Measurements from ENCODE around the gene KLRC3.
"Not testable (repeated sequence)": the region's sequence is repeated elsewhere in the genome, so short reads cannot be mapped to it uniquely, and the experiment has no call there.

The KLRC3 gene

DNA sequence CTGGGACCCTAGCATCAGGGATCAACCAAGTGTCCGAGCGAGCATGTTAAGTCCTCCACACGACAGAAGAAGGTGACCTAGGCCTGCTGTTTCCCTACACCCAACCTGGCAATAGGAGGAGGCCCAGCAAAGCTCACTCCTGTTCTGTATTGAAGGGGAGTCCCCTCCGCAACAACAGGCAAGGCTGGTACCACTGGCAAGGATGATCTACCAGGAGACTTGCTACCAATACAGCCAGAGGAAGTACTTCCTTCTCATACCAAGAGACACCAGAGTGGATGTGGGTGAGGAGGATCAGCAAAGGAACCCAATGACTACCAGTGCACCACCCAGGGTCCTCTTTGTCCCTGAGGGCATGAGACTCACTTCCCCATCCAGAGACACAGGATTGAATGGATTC, 27.8 kb upstream of the KLRC3 start:
- H3K4me3 ChIP-seq (ENCODE audit: low read length), result no peak overlapping the region
- DNase-seq (ENCODE audit: low read depth), result no peak
- TF ChIP-seq, protein P1, sequence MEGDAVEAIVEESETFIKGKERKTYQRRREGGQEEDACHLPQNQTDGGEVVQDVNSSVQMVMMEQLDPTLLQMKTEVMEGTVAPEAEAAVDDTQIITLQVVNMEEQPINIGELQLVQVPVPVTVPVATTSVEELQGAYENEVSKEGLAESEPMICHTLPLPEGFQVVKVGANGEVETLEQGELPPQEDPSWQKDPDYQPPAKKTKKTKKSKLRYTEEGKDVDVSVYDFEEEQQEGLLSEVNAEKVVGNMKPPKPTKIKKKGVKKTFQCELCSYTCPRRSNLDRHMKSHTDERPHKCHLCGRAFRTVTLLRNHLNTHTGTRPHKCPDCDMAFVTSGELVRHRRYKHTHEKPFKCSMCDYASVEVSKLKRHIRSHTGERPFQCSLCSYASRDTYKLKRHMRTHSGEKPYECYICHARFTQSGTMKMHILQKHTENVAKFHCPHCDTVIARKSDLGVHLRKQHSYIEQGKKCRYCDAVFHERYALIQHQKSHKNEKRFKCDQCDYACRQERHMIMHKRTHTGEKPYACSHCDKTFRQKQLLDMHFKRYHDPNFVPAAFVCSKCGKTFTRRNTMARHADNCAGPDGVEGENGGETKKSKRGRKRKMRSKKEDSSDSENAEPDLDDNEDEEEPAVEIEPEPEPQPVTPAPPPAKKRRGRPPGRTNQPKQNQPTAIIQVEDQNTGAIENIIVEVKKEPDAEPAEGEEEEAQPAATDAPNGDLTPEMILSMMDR (conservative IDR thresholded peaks at IDR 0.05; ENCODE audit: low read depth, low read length), result no peak

DNA sequence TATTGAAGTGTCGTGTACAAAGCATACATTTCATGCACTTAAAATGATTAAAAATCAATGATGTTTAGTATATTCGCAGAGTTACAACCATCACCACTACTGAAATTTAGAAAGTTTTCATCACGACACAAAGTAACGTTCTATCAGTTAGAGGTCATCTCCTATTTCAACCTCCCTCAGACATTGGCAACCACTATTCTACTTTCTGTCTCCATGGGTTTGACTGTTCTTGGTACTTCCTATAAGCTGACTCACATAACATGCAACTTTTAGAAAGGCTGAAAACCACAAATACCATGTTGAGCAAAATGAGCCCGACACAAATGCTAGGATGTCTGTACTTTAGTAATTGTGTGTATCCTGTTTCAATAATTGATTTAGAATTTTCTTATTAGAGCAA, 25.7 kb upstream of the KLRC3 start:
- not testable (repeated sequence) for DNase-seq (ENCODE audit: low read depth); H3K4me3 ChIP-seq (ENCODE audit: low read length)

DNA sequence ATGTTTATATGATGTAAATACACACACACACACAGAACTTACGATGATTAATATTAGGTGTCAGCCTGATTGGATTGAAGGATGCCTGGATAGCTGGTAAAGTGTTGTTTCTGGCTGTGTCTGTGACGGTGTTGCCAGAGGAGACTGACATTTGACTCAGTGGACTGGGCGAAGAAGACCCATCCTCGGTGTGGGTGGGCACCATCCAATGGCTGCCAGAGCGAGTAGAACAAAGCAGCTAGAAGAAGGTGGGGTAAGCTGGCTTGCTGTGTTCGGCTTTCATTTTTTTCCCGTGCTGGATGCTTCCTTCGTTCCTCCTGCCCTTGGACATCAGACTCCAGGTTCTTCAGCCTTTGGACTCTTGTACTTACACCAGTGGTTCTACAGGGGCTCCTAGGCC, 20.7 kb upstream of the KLRC3 start:
- DNase-seq (ENCODE audit: low read depth); H3K4me3 ChIP-seq (ENCODE audit: low read length): not testable (repeated sequence)

DNA sequence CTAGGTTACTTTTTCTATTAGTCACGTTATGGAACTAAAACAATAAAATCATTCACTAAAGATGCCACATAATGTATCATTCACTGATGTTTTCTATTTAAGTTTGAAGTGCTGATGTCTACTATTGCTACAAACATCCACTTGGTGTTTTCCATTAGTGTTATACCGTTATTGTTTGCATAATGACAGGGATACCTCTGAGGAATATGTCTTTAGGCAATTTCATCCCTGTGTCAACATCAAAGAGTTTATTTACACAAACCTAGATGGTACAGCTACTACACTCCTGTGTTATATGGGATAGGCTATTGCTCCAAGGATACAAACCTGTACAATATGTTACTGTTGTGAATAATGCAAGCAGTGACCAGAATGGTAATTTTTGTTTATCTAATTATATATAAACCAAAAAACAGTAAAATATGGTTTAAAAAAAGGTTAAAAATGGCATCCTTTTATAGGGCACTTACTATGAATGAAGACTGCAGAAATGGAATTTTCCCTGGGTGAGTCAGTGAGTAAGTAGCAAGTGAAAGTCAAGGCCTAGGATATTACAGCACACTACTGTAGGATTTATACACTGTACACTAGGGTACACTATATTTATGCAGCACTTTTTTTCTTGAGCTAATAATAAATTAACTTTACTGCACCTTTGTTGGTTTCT, 19.3 kb upstream of the KLRC3 start:
- DNase-seq (ENCODE audit: low read depth), result not testable (repeated sequence)

DNA sequence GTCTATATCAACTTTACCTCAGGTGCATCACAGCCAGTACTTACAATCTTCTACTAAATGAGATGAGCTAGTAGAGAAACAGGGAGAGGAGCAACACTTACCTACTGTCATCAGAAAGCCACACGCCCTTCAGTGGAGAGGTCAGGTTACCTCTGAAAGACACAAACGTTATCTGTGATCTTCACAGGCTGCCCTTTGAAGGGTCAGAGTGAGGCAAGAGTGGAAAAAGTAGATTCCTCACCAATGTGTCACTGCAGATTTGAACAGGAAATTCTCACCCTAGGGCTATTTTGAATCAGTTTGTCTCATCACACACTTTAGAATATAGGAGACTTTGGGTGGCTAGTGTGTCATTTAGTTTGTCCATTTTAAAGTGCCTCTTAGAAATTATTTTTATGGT, 17.2 kb upstream of the KLRC3 start:
- DNase-seq (ENCODE audit: low read depth), result not testable (repeated sequence)

More for the DNA sequence above, 19.3 kb upstream of the KLRC3 start:
- H3K4me3 ChIP-seq (ENCODE audit: low read length), result not testable (repeated sequence)

DNA sequence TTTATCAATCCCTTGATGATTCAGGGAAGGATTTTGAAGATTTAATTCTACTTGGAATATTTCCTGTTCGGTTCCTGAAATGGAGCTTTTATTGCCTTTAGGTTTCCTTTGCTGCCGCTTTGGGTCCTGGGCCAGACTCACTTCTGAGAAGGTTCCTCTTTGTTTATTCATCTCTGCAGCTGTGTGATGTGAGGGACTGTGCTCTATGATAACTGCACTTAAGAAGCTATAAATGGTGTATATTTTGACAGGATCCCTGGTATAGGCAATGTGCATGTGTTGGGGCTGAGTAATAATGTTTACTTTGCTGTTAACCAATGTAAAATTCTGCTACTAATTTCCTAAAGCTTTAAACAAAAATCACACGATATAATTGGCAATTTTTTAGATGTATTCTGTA, 15.4 kb upstream of the KLRC3 start, which contains the start of gene KLRC2:
Gene KLRC2, minus strand, starts transcription at position 195 of the 400 bp plus-strand sequence. Its CDS starts 24 bp downstream, at position 171.
- DNase-seq (ENCODE audit: low read depth); H3K4me3 ChIP-seq (ENCODE audit: low read length): not testable (repeated sequence)

More for the DNA sequence above, 17.2 kb upstream of the KLRC3 start:
- H3K4me3 ChIP-seq (ENCODE audit: low read length), result not testable (repeated sequence)

DNA sequence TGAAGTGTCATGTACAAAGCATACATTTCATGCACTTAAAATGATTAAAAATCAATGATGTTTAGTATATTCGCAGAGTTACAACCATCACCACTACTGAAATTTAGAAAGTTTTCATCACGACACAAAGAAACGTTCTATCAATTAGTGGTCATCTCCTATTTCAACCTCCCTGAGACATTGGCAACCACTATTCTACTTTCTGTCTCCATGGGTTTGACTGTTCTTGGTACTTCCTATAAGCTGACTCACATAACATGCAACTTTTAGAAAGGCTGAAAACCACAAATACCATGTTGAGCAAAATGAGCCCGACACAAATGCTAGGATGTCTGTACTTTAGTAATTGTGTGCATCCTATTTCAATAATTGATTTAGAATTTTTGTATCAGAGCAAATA, 10.2 kb upstream of the KLRC3 start:
- not testable (repeated sequence) for DNase-seq (ENCODE audit: low read depth); H3K4me3 ChIP-seq (ENCODE audit: low read length)

DNA sequence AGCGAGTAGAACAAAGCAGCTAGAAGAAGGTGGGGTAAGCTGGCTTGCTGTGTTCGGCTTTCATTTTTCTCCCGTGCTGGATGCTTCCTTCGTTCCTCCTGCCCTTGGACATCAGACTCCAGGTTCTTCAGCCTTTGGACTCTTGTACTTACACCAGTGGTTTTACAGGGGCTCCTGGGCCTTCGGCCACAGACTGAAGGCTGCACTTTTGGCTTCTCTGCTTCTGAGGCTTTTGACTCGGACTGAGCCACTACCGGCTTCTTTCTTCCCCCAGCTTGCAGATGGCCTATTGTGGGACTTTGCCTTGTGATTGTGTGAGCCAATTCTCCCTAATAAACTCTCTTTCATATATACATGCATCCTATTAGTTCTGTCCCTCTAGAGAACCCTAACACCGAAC, 5.5 kb upstream of the KLRC3 start:
- not testable (repeated sequence) for DNase-seq (ENCODE audit: low read depth)

DNA sequence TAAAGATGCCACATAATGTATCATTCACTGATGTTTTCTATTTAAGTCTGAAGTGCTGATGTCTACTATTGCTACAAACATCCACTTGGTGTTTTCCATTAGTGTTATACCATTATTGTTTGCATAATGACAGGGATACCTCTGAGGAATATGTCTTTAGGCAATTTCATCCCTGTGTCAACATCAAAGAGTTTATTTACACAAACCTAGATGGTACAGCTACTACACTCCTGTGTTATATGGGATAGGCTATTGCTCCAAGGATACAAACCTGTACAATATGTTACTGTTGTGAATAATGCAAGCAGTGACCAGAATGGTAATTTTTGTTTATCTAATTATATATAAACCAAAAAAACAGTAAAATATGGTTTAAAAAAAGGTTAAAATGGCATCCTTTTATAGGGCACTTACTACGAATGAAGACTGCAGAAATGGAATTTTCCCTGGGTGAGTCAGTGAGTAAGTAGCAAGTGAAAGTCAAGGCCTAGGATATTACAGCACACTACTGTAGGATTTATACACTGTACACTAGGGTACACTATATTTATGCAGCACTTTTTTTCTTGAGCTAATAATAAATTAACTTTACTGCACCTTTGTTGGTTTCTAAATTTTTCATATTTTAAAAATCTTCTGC, 4.0 kb upstream of the KLRC3 start:
- DNase-seq (ENCODE audit: low read depth); H3K4me3 ChIP-seq (ENCODE audit: low read length): not testable (repeated sequence)

More for the DNA sequence above, 5.5 kb upstream of the KLRC3 start:
- H3K4me3 ChIP-seq (ENCODE audit: low read length), result not testable (repeated sequence)

DNA sequence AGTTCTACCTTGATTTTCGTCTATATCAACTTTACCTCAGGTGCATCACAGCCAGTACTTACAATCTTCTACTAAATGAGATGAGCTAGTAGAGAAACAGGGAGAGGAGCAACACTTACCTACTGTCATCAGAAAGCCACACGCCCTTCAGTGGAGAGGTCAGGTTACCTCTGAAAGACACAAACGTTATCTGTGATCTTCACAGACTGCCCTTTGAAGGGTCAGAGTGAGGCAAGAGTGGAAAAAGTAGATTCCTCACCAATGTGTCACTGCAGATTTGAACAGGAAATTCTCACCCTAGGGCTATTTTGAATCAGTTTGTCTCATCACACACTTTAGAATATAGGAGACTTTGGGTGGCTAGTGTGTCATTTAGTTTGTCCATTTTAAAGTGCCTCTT, 1.8 kb upstream of the KLRC3 start:
- not testable (repeated sequence) for H3K4me3 ChIP-seq (ENCODE audit: low read length); DNase-seq (ENCODE audit: low read depth)

DNA sequence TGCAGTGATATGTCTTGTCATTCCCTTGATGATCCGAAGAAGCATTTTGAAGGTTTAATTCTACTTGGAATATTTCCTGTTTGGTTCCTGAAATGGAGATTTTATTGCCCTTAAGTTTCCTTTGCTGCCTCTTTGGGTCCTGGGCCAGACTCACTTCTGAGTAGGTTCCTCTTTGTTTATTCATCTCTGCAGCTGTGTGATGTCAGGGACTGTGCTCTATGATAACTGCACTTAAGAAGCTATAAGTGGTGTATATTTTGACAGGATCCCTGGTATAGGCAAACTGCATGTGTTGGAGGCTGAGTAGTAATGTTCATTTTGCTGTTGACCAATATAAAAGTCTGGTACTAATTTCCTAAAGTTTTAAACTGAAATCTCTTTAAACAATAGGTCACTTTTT, 11.0 kb downstream of the KLRC3 start, which contains the start of gene KLRC4:
Gene KLRC4, minus strand, starts transcription at position 366 of the 400 bp plus-strand sequence. Its CDS starts 182 bp downstream, at position 184.
- no peak within 1 kb of the TSS for H3K4me3 ChIP-seq (ENCODE audit: low read length)
- DNase-seq (ENCODE audit: low read depth), result no peak
- TF ChIP-seq, protein P1 (conservative IDR thresholded peaks at IDR 0.05; ENCODE audit: low read depth, low read length), result no peak

DNA sequence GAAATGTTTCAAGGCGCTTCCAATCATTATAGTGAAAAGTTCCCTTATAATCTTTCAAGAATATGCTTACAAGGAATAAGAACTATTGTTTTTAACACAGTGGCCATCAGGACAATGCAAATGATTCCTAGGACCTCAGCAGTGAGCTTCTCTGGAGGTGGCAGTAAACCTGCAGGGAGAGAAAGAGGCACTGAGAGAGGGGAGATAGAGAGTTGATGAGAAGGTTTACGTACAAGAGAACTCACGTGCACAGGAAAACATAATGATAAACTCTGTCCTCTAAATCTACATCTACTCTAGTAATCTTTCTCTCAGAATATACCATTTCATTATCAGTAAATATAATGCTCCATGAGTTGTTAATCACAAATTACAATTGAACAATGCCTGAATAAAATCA, 11.6 kb downstream of the KLRC3 start:
- TF ChIP-seq, protein P1 (conservative IDR thresholded peaks at IDR 0.05; ENCODE audit: low read depth, low read length), result no peak

More for the DNA sequence above, 11.6 kb downstream of the KLRC3 start:
- H3K4me3 ChIP-seq (ENCODE audit: low read length), result no peak overlapping the region
- DNase-seq (ENCODE audit: low read depth), result no peak
